Loucy (cell line): Measurements from ENCODE around the gene KRTAP6-2.

Experiments used
- H2AFZ ChIP-seq: fragments of 200-600 bp; sonication (generic); 2 replicates; pipeline ENCODE4 v1.6.0; 2016; ENCODE audit warnings: antibody characterized with exemption, mild to moderate bottlenecking, low read length, moderate library complexity
- H3F3A ChIP-seq: fragments of 200-600 bp; 2 replicates; pipeline ENCODE4 v1.6.0; 2016; ENCODE audit warnings: antibody characterized with exemption, low read depth, mild to moderate bottlenecking
- H3K27me3 ChIP-seq: fragments of 200-600 bp; sonication (generic); 2 replicates; pipeline ENCODE4 v1.6.1; 2014; ENCODE audit warnings: low read length, mild to moderate bottlenecking; ENCODE audit not compliant: insufficient read depth, poor library complexity, severe bottlenecking
- H3K36me3 ChIP-seq: fragments of 200-600 bp; sonication (generic); 2 replicates; pipeline ENCODE4 v1.6.1; 2016; ENCODE audit warnings: low read length; ENCODE audit not compliant: insufficient read depth
- H3K4me1 ChIP-seq: fragments of 200-600 bp; sonication (generic); 2 replicates; pipeline ENCODE4 v1.5.1; 2014; ENCODE audit warnings: low read length, mild to moderate bottlenecking; ENCODE audit not compliant: insufficient read depth, poor library complexity, severe bottlenecking
- H3K4me2 ChIP-seq: fragments of 200-600 bp; sonication (generic); 2 replicates; pipeline ENCODE4 v1.6.0; 2014; ENCODE audit warnings: antibody characterized with exemption, low read length, low read depth, mild to moderate bottlenecking; ENCODE audit not compliant: poor library complexity, severe bottlenecking
- H3K4me3 ChIP-seq: fragments of 200-600 bp; sonication (generic); 2 replicates; pipeline ENCODE4 v1.5.1; 2014; ENCODE audit warnings: low read length, mild to moderate bottlenecking, mixed read lengths; ENCODE audit not compliant: poor library complexity, severe bottlenecking
- H3K79me2 ChIP-seq: fragments of 200-600 bp; sonication (generic); 2 replicates; pipeline ENCODE4 v1.6.1; 2014; ENCODE audit warnings: low read length; ENCODE audit not compliant: insufficient read depth
- H3K9ac ChIP-seq: fragments of 200-600 bp; sonication (generic); 2 replicates; pipeline ENCODE4 v1.6.0; 2014; ENCODE audit warnings: mild to moderate bottlenecking, low read depth, low read length, moderate library complexity; ENCODE audit not compliant: poor library complexity, severe bottlenecking
- H3K9me2 ChIP-seq: fragments of 200-600 bp; sonication (generic); replicated peaks from 2 replicates; pipeline ENCODE4 v1.6.1; 2016; ENCODE audit warnings: low read depth, low read length, mixed read lengths
- H3K9me3 ChIP-seq: fragments of 200-600 bp; sonication (generic); 2 replicates; pipeline ENCODE4 v1.6.1; 2014; ENCODE audit warnings: mild to moderate bottlenecking, antibody characterized with exemption, low read length, low read depth; ENCODE audit not compliant: insufficient read depth
- H4K20me1 ChIP-seq: fragments of 200-600 bp; sonication (generic); 2 replicates; pipeline ENCODE4 v1.6.0; 2014; ENCODE audit warnings: antibody characterized with exemption, low read length, mild to moderate bottlenecking; ENCODE audit not compliant: insufficient read depth, poor library complexity, severe bottlenecking
- EZH2phosphoT487 ChIP-seq: fragments of 200-600 bp; IDR thresholded peaks from 2 replicates; pipeline ENCODE4 v1.6.1; 2018; ENCODE audit warnings: antibody characterized with exemption, mild to moderate bottlenecking, moderate library complexity, borderline replicate concordance
- TF ChIP-seq, protein P1 (sequence below): fragments of 200-600 bp; sonication (generic); conservative IDR thresholded peaks from 2 replicates; pipeline ENCODE4 v1.5.1; 2014; ENCODE audit warnings: mild to moderate bottlenecking, antibody characterized with exemption, low read length

Gene KRTAP6-2

DNA sequence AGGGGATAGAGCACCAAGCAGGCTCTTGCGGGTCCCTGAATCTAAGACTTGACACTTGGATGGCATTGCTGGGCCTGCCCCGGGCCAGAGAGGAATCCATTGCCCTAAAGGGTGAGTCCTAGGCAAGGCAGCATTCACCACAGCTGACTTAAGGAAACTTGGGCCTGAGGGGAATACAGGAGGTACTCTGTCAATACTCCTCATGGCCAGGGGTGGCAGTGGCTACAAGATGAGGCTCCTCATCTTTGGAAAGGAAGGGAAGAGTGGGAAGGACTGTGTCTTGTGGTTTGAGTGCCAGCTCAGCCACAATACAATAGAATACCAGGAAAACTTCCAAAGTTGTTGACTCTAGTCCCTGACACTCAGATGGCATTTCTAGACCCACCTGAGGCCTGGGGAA, 7.3 kb upstream of the KRTAP6-2 start:
- Histone ChIP-seq H3K4me2 (no peak overlapping the region), H3K27me3 (no peaks in the 10 kb centered on the region), H4K20me1 (no peaks in the 10 kb centered on the region), H3K9me3 (0 out of 2 replicates have a peak, but pooled peaks cover 3% of the 10 kb centered on the region), H3K9ac (no peak overlapping the region), H3K9me2 (no peaks in the 10 kb centered on the region), H3F3A (no peaks in the 10 kb centered on the region), H3K4me3 (no peak overlapping the region), H3K79me2 (no peaks in the 10 kb centered on the region), H3K4me1 (no peaks in the 10 kb centered on the region), H3K36me3 (no peaks in the 10 kb centered on the region), H2AFZ (no peak overlapping the region)
- TF ChIP-seq, protein P1, sequence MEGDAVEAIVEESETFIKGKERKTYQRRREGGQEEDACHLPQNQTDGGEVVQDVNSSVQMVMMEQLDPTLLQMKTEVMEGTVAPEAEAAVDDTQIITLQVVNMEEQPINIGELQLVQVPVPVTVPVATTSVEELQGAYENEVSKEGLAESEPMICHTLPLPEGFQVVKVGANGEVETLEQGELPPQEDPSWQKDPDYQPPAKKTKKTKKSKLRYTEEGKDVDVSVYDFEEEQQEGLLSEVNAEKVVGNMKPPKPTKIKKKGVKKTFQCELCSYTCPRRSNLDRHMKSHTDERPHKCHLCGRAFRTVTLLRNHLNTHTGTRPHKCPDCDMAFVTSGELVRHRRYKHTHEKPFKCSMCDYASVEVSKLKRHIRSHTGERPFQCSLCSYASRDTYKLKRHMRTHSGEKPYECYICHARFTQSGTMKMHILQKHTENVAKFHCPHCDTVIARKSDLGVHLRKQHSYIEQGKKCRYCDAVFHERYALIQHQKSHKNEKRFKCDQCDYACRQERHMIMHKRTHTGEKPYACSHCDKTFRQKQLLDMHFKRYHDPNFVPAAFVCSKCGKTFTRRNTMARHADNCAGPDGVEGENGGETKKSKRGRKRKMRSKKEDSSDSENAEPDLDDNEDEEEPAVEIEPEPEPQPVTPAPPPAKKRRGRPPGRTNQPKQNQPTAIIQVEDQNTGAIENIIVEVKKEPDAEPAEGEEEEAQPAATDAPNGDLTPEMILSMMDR, result no peak
- no peak for TF ChIP-seq EZH2phosphoT487

DNA sequence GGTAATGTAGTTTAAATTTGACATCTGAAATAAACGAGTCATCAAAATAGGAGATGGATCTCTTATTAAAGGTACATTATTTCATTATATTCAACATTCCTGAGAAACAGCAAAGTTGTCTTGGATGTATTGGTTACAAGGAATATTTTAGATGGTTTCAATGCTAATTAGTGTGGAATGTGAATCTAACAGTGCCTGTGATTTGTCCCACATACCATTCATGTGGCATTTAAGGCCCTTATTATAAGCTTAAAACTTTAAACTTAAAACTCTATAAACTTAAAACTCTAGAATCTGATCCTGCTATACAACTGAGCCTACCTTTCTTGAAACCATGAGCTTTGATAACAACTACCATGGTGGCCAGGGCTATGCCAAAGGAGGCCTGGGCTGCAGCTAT, 2.1 kb upstream of the KRTAP6-2 start, which contains the start of gene KRTAP22-1:
TSS of gene KRTAP22-1 (plus strand) at position 301 of the 400 bp plus-strand sequence.
- H3K4me3 ChIP-seq, result no peak within 1 kb of the TSS
- no peaks in the 10 kb centered on the region for H3F3A ChIP-seq
- 0 out of 2 replicates have a peak, but pooled peaks cover 3% of the 10 kb centered on the region for H3K9me3 ChIP-seq
- TF ChIP-seq EZH2phosphoT487, result no peak
- TF ChIP-seq, protein P1, result no peak
- H4K20me1 ChIP-seq, result no peaks in the 10 kb centered on the region
- H2AFZ ChIP-seq, result no peak within 1 kb of the TSS
- H3K4me1 ChIP-seq, result no peaks in the 10 kb centered on the region
- H3K27me3 ChIP-seq, result no peaks in the 10 kb centered on the region
- H3K36me3 ChIP-seq, result no peaks in the 10 kb centered on the region
- no peak within 1 kb of the TSS for H3K9ac ChIP-seq
- no peak within 1 kb of the TSS for H3K4me2 ChIP-seq
- no peaks in the 10 kb centered on the region for H3K79me2 ChIP-seq
- no peaks in the 10 kb centered on the region for H3K9me2 ChIP-seq

- Histone ChIP-seq H3K4me3 (no peak within 1 kb of the TSS), H3K9me3 (no peaks in the 10 kb centered on the region), H3K27me3 (no peaks in the 10 kb centered on the region), H3K4me1 (no peaks in the 10 kb centered on the region), H3K9ac (no peak within 1 kb of the TSS), H3K4me2 (no peak within 1 kb of the TSS), H4K20me1 (no peaks in the 10 kb centered on the region), H3K9me2 (no peaks in the 10 kb centered on the region), H3F3A (no peaks in the 10 kb centered on the region), H3K79me2 (no peaks in the 10 kb centered on the region), H2AFZ (no peak within 1 kb of the TSS), H3K36me3 (no peaks in the 10 kb centered on the region)
- TF ChIP-seq EZH2phosphoT487, result no peak
- TF ChIP-seq, protein P1, result no peak
Measured at GRCh38 chr21:30592140-30592539, 6.6 kb downstream of the KRTAP6-2 start, which contains the start of gene KRTAP6-3. Gene KRTAP6-3 (plus strand): TSS chr21:30592440. CDS start chr21:30592446, 6 bp downstream.
